A673 (cell line): ENCODE data around the gene ANKRD27. TPM values are rescaled to one million over a fixed set of nuclear protein-coding genes. Genes with fewer than 3 reads are reported as not detected.

Source experiments
- BruUV-seq: library from RNA; stranded (reverse); fragments of 400-500 nt; replicated peaks from 2 replicates; lab custom pipeline; 2021; lab: Mats Ljungman, UMichigan
- CTCF ChIA-PET: fragments of 300-600 bp; sonication (Branson Sonifier 250); formaldehyde crosslinking; loops from one replicate; lab custom pipeline; 2022; ENCODE audit warnings: antibody characterized with exemption; lab: Charles Lee
- POLR2A ChIA-PET: fragments of 300-600 bp; sonication (Branson Sonifier 250); formaldehyde crosslinking; loops from one replicate; lab custom pipeline; 2022; ENCODE audit warnings: antibody characterized with exemption; ENCODE audit not compliant: low non-redundant PET; lab: Charles Lee
- DNase-seq: peaks from one replicate; pipeline ENCODE4 v3.0.0-alpha.2; 2015; ENCODE audit warnings: low spot score
- H3K27ac ChIP-seq: fragments of 200-600 bp; sonication (generic); 2 replicates; pipeline ENCODE4 v1.5.1; 2016; ENCODE audit warnings: mixed run types, low read depth, mild to moderate bottlenecking, mixed read lengths, antibody characterized with exemption, low read length; ENCODE audit not compliant: poor library complexity, severe bottlenecking
- H3K27me3 ChIP-seq: fragments of 200-600 bp; sonication (generic); replicated peaks from 2 replicates; pipeline ENCODE4 v1.6.1; 2017; ENCODE audit warnings: mixed run types, low read depth, mild to moderate bottlenecking, mixed read lengths, antibody characterized with exemption, low read length; ENCODE audit not compliant: insufficient read depth, poor library complexity
- H3K36me3 ChIP-seq: fragments of 200-600 bp; sonication (generic); 2 replicates; pipeline ENCODE4 v1.6.1; 2016; ENCODE audit warnings: mixed run types, mild to moderate bottlenecking, mixed read lengths, antibody characterized with exemption, low read length; ENCODE audit not compliant: insufficient read depth, poor library complexity, severe bottlenecking
- H3K4me1 ChIP-seq: fragments of 200-600 bp; sonication (generic); 2 replicates; pipeline ENCODE4 v1.6.1; 2017; ENCODE audit warnings: mixed run types, mild to moderate bottlenecking, mixed read lengths, antibody characterized with exemption, low read length; ENCODE audit not compliant: insufficient read depth, poor library complexity, severe bottlenecking
- H3K4me3 ChIP-seq: fragments of 200-600 bp; sonication (generic); 2 replicates; pipeline ENCODE4 v1.5.1; 2016; ENCODE audit warnings: low read depth, mixed run types, mild to moderate bottlenecking, mixed read lengths, low read length; ENCODE audit not compliant: poor library complexity, severe bottlenecking
- H3K9me3 ChIP-seq: fragments of 200-600 bp; sonication (generic); 2 replicates; pipeline ENCODE4 v1.6.1; 2016; ENCODE audit warnings: mixed run types, low read depth, mild to moderate bottlenecking, mixed read lengths, antibody characterized with exemption, low read length; ENCODE audit not compliant: poor library complexity, severe bottlenecking
- EZH2 ChIP-seq: fragments of 200-600 bp; sonication (generic); IDR thresholded peaks from 2 replicates; pipeline ENCODE4 v1.6.1; 2017; ENCODE audit warnings: borderline replicate concordance, low read depth, mild to moderate bottlenecking, mixed read lengths, antibody characterized with exemption, low read length; ENCODE audit not compliant: poor library complexity, severe bottlenecking
- intact Hi-C: fragments of 100-400 bp; cut with micrococcal nuclease; formaldehyde crosslinking; loops from one replicate; pipeline ENCODE4 v1.10.0; 2022; ENCODE audit not compliant: unreplicated experiment
- total RNA-seq: library from RNA; stranded (reverse); gene quantifications from 2 replicates; pipeline ENCODE4 v1.2.3, GENCODE V29; 2021
- TF ChIP-seq, protein P1 (sequence below): fragments of 300-800, 200-600 bp; sonication (generic); conservative IDR thresholded peaks from 2 replicates; pipeline ENCODE4 v1.5.1; 2017; ENCODE audit warnings: low read depth, mild to moderate bottlenecking, antibody characterized with exemption, low read length, moderate library complexity, mixed read lengths

Gene ANKRD27
- total RNA-seq, 1 experiment from 2014 or later: 25.0 TPM

DNA sequence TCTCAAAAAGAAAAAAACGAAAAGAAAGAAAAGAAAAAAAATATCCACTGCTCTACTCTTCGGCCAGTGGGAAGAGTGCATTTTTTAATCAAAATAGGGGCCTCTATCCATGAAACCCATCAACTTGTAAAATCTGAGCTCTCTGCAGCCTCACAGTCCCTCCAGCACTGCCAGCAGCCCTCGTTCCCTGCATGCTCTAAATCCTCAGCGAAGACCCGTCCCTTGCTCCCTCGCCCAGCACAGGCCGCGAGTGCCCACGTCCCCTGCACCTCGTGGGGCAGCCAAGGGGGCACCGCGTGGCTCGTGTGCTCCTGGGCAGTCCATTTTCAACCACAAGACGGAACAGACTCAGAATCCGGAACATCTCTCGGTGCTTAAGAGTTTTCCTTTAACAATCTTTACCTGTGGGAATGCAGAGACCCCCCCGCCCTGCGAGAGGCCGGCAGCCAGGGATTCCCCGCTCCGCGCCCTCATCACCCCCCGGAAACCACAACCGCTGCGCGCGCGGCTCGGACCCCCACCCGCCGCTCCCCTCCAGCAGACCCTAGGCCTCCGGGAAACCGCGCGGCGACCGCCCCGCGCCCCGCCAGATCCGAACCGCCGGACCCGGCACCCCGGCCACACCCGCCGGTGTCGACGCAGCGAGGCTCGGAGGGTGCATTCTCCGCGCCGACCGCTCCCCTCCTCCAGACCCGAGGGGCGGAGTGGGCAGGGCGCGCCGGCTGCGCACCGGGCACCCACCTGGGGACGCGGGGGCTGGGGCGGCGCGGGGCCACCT lies 638 bp downstream of the ANKRD27 start:
- BruUV-seq: no TSS peak
- Histone ChIP-seq H3K4me3 (peak overlapping the region; percentile 73), H3K27ac (peak overlapping the region; percentile 40), H3K9me3 (no peaks in the 10 kb centered on the region), H3K27me3 (peaks cover 6% of the 10 kb centered on the region), H3K36me3 (no peaks in the 10 kb centered on the region), H3K4me1 (peaks cover 41% of the 10 kb centered on the region)
- TF ChIP-seq, protein P1, sequence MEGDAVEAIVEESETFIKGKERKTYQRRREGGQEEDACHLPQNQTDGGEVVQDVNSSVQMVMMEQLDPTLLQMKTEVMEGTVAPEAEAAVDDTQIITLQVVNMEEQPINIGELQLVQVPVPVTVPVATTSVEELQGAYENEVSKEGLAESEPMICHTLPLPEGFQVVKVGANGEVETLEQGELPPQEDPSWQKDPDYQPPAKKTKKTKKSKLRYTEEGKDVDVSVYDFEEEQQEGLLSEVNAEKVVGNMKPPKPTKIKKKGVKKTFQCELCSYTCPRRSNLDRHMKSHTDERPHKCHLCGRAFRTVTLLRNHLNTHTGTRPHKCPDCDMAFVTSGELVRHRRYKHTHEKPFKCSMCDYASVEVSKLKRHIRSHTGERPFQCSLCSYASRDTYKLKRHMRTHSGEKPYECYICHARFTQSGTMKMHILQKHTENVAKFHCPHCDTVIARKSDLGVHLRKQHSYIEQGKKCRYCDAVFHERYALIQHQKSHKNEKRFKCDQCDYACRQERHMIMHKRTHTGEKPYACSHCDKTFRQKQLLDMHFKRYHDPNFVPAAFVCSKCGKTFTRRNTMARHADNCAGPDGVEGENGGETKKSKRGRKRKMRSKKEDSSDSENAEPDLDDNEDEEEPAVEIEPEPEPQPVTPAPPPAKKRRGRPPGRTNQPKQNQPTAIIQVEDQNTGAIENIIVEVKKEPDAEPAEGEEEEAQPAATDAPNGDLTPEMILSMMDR: no peak
- TF ChIP-seq EZH2: no peak
- intact Hi-C loops: no loop called here
- POLR2A ChIA-PET: no interaction called here
- DNase-seq: no peak
- CTCF ChIA-PET: no interaction called here

DNA sequence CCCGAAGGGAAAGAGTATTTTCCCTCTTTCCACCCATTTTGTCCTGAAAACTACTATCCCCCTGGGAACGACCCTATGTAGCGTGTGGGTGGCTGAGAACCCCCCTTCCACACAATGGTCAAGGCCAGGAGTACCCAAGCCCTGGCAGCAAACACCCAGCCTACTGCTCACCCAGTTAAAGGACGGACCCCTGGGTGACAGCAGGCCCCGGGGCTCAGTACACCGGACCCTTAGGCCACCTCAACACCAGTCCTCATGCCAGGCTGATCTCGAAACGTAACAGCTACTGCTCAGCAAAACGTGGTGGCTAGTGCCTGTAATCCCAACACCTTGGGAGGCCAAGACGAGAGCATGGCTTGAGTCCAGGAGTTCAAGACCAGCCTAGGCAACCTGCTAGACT lies 1.4 kb downstream of the ANKRD27 start:
- peak overlapping the region; percentile 73 for H3K4me3 ChIP-seq
- BruUV-seq: TSS peak; percentile 18
- no peak for DNase-seq
- H3K4me1 ChIP-seq: peaks cover 49% of the 10 kb centered on the region
- POLR2A ChIA-PET: no interaction called here
- no peak overlapping the region for H3K27ac ChIP-seq
- intact Hi-C loops: no loop called here
- H3K27me3 ChIP-seq: peaks cover 6% of the 10 kb centered on the region
- H3K9me3 ChIP-seq: no peaks in the 10 kb centered on the region
- H3K36me3 ChIP-seq: no peaks in the 10 kb centered on the region
- TF ChIP-seq, protein P1: no peak
- no peak for TF ChIP-seq EZH2
- CTCF ChIA-PET: no interaction called here

DNA sequence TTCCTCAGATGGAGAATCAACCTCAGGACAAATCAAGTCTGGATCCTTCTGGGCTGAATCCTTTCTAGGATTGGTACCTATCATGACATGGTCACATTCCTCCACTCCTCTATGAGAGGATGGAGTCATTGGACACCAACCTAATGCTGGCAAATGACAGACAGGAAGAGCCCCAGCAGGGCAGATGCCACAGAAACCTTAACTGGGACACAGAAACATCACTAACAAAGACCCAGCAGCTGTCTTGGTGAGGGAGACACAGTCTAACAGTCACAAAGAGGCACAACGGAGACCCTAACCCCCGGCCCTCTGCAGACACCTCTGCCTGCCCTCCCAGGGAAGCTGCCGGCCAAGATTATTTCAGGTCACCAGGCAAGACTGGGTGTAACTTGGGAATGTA lies 2.1 kb downstream of the ANKRD27 start:
- no TSS peak for BruUV-seq
- H3K4me3 ChIP-seq: no peak overlapping the region
- no peak for TF ChIP-seq EZH2
- TF ChIP-seq, protein P1: no peak
- no peaks in the 10 kb centered on the region for H3K36me3 ChIP-seq
- CTCF ChIA-PET: no interaction called here
- H3K27me3 ChIP-seq: peaks cover 6% of the 10 kb centered on the region
- peaks cover 48% of the 10 kb centered on the region for H3K4me1 ChIP-seq
- intact Hi-C loops: no loop called here
- POLR2A ChIA-PET: no interaction called here
- H3K27ac ChIP-seq: no peak overlapping the region
- no peaks in the 10 kb centered on the region for H3K9me3 ChIP-seq
- DNase-seq: no peak
